Loucy (cell line): ENCODE results near the gene RANBP6.

Source experiments
- EZH2phosphoT487 ChIP-seq: fragments of 200-600 bp; IDR thresholded peaks from 2 replicates; pipeline ENCODE4 v1.6.1; 2018; ENCODE audit warnings: antibody characterized with exemption, mild to moderate bottlenecking, moderate library complexity, borderline replicate concordance
- TF ChIP-seq, protein P1 (sequence below): fragments of 200-600 bp; sonication (generic); conservative IDR thresholded peaks from 2 replicates; pipeline ENCODE4 v1.5.1; 2014; ENCODE audit warnings: mild to moderate bottlenecking, antibody characterized with exemption, low read length

DNA sequence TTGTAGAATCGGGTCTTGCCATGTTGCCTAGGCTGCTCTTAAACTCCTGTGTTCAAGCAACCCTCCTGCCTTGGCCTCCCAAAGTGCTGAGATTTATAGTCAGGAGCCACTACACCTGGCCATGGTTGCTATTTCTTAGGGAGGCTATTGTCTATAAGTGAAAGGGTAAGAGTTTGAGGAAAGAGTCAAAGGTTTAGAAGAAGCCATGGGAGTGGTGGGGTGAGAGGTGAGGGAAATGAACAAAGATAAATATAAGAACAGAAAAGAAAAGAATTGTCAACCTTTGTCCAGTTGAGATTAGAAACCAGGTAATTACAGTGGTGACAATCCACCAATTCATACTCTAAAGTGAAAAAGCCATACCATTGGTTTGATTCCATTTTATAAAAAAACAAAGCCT is 32.6 kb upstream of the RANBP6 start:
- TF ChIP-seq, protein P1, sequence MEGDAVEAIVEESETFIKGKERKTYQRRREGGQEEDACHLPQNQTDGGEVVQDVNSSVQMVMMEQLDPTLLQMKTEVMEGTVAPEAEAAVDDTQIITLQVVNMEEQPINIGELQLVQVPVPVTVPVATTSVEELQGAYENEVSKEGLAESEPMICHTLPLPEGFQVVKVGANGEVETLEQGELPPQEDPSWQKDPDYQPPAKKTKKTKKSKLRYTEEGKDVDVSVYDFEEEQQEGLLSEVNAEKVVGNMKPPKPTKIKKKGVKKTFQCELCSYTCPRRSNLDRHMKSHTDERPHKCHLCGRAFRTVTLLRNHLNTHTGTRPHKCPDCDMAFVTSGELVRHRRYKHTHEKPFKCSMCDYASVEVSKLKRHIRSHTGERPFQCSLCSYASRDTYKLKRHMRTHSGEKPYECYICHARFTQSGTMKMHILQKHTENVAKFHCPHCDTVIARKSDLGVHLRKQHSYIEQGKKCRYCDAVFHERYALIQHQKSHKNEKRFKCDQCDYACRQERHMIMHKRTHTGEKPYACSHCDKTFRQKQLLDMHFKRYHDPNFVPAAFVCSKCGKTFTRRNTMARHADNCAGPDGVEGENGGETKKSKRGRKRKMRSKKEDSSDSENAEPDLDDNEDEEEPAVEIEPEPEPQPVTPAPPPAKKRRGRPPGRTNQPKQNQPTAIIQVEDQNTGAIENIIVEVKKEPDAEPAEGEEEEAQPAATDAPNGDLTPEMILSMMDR = no peak
- no peak for TF ChIP-seq EZH2phosphoT487
